Psoas muscle (tissue), 8 donors: Measurements from ENCODE around the gene EIF2B5. TPM values are rescaled to one million over a fixed set of nuclear protein-coding genes. Genes with fewer than 3 reads are reported as not detected.

Experiments used
- ATAC-seq, 4 donors: fragments of 200-7000 bp; cut with Tn5 transposase; one replicate each; pipeline ENCODE4 v1.9.1; 2020; ENCODE audit warnings: moderate library complexity in 3 of 4, mild to moderate bottlenecking in 2 of 4
- DNase-seq, 2 donors: peaks; one replicate each; pipeline ENCODE4 v3.0.0-alpha.2; 2020
- H3K27ac ChIP-seq: fragments of 200-600 bp; one replicate; pipeline ENCODE4 v1.8.0; 2022
- H3K27me3 ChIP-seq, 3 donors: fragments of 200-600 bp in 1 of 3; one replicate each; pipeline versions ENCODE4 v1.6.1 to v1.8.0; 2013 to 2022; ENCODE audit warnings: low read length in 2 of 3, mild to moderate bottlenecking in 2 of 3, moderate library complexity in 1 of 3; ENCODE audit not compliant: insufficient read depth in 3 of 3
- H3K36me3 ChIP-seq, 2 donors: fragments of 200-600 bp in 1 of 2; one replicate each; pipeline versions ENCODE4 v1.6.1 to v1.8.0; 2013 to 2022; ENCODE audit warnings: low read depth in 1 of 2, mild to moderate bottlenecking in 1 of 2, moderate library complexity in 1 of 2; ENCODE audit not compliant: insufficient read depth in 1 of 2
- H3K4me1 ChIP-seq: fragments of 200-600 bp; one replicate; pipeline ENCODE4 v1.8.0; 2022
- H3K4me3 ChIP-seq: fragments of 200-600 bp; one replicate; pipeline ENCODE4 v1.8.0; 2022; ENCODE audit warnings: mild to moderate bottlenecking
- H3K9me3 ChIP-seq: fragments of 200-600 bp; one replicate; pipeline ENCODE4 v1.8.0; 2022
- WGBS, 3 donors: extraction: QIAGEN DNeasy Blood & Tissue Kit; methylation state at CpG; one replicate each; pipeline versions ENCODE4 v1.1.6 to v1.1.7; 2013; 5-methylcytosine and 5-hydroxymethylcytosine counted together
- intact Hi-C, 2 donors: fragments of 100-400 bp; cut with DNase I; formaldehyde crosslinking; loops; one replicate each; pipeline versions ENCODE4 v1.11.0 to v1.14.2; 2022
- polyA plus RNA-seq, 3 donors: library from polyadenylated mRNA; stranded (reverse); fragments of 200-250 nt; gene quantifications; one replicate each; pipeline ENCODE4 v1.2.3, GENCODE V29; 2013
- total RNA-seq, 4 donors: library from RNA; stranded (reverse); fragmentation: NEBNext Ultra II Directional in 2 of 4; extraction: Animal tissue kit (Norgen Biotek cat#: 25700) in 2 of 4; gene quantifications; one replicate each; pipeline versions ENCODE4 v1.2.1 to v1.2.4, GENCODE V29; 2021 to 2023
- TF ChIP-seq, protein P1 (sequence below): fragments of 200-600 bp; IDR thresholded peaks from one replicate; pipeline ENCODE4 v1.8.0; 2022; ENCODE audit warnings: antibody characterized with exemption
- donor health status: healthy with polysubstance abuse.
- donor health status: DM: no; HTN: no; CAD: no; lungs with moderate emphysema.
- donor health status: Bipolar disorder and iron deficiency.
- donor health status: healthy.
- donor health status: DM: yes; HTN: yes; CAD: no.
- donor health status: DM: no; HTN: no; CAD: no.
- donor health status: DM: no; HTN: no; CAD: no.
- donor health status: DM: yes; HTN: yes; CAD: no.

EIF2B5 gene
- total and polyA plus RNA-seq, 7 donors: 44.0 to 101 (median 55.1) TPM

DNA sequence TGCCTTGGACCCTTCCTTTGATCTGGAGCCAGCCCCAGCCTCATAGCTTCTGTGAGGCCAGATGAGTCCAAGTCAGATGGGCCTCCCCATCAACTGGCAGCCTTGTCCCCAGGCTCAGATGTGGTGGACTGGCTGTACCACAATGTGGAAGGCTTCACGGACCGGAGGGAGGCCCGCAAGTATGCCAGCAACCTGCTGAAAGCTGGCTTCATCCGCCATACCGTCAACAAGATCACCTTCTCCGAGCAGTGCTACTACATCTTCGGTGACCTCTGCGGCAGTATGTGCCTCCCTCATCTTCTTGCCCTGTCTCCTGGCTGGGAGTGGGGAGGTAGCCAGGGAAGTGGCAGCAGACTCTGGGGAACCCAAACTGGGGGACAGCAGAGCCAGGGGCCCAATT is 32.6 kb downstream of the EIF2B5 start:
- ATAC-seq: no peak
- TF ChIP-seq, protein P1, sequence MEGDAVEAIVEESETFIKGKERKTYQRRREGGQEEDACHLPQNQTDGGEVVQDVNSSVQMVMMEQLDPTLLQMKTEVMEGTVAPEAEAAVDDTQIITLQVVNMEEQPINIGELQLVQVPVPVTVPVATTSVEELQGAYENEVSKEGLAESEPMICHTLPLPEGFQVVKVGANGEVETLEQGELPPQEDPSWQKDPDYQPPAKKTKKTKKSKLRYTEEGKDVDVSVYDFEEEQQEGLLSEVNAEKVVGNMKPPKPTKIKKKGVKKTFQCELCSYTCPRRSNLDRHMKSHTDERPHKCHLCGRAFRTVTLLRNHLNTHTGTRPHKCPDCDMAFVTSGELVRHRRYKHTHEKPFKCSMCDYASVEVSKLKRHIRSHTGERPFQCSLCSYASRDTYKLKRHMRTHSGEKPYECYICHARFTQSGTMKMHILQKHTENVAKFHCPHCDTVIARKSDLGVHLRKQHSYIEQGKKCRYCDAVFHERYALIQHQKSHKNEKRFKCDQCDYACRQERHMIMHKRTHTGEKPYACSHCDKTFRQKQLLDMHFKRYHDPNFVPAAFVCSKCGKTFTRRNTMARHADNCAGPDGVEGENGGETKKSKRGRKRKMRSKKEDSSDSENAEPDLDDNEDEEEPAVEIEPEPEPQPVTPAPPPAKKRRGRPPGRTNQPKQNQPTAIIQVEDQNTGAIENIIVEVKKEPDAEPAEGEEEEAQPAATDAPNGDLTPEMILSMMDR: no peak
- intact Hi-C loops: no loop called here
- Histone ChIP-seq H3K4me1 (peaks cover 8% of the 10 kb centered on the region), H3K4me3 (no peak overlapping the region), H3K36me3 (peaks cover 8 to 93% of the 10 kb centered on the region in 2 donors), H3K27me3 (no peaks in the 10 kb centered on the region), H3K27ac (no peak overlapping the region), H3K9me3 (no peaks in the 10 kb centered on the region)
- DNase-seq: no peak
- 90 to 93% (median 93%) methylated on average over 8 of the region's 8 CpGs for WGBS, 3 donors

DNA sequence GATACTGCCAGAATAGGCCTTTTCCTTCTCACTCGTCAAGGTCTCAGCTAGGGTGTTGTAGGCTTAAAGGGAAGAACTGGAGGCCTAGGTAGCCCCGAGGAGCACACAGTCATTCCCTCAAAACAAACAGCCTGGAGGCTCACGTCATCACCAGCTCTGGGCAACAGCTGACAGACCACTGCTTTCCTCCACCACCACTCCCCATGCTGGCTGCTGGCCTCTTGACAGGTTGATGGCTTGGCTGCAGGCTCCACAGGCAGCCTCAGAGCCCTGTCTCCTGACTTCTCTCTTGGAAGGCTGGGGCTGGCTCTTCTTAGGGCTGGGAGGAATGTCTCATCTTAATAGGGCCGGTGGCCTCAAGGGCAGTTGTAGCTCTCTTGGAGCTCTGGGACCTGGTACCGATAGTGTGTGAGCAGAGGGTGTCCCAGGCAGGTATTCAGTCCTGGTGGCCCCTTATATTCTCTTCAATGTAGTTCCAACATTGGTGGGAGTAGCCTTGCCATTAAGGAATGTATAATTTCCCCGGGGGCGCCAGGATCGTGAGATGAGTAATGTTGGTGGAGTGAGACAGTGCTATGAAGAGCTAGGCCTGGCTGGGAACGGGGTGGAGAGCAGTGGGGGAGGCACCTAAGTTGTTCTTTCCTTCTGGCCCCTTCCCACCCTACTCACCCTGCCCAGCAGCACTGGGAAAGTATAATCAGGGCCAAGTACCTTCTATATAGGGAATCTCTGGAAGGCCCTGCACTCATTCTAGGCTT is 33.4 kb downstream of the EIF2B5 start:
- no peaks in the 10 kb centered on the region for H3K9me3 ChIP-seq
- TF ChIP-seq, protein P1: no peak
- ATAC-seq (peak in 1 of 4 donors; percentile 16), DNase-seq (no peak)
- no peaks in the 10 kb centered on the region for H3K27me3 ChIP-seq
- intact Hi-C loops: no loop called here
- no peak overlapping the region for H3K4me3 ChIP-seq
- peaks cover 4% of the 10 kb centered on the region for H3K4me1 ChIP-seq
- H3K36me3 ChIP-seq: peaks cover 8 to 98% of the 10 kb centered on the region in 2 donors
- H3K27ac ChIP-seq: no peak overlapping the region
- WGBS, 3 donors: 63 to 69% (median 64%) methylated on average over 9 of the region's 9 CpGs

DNA sequence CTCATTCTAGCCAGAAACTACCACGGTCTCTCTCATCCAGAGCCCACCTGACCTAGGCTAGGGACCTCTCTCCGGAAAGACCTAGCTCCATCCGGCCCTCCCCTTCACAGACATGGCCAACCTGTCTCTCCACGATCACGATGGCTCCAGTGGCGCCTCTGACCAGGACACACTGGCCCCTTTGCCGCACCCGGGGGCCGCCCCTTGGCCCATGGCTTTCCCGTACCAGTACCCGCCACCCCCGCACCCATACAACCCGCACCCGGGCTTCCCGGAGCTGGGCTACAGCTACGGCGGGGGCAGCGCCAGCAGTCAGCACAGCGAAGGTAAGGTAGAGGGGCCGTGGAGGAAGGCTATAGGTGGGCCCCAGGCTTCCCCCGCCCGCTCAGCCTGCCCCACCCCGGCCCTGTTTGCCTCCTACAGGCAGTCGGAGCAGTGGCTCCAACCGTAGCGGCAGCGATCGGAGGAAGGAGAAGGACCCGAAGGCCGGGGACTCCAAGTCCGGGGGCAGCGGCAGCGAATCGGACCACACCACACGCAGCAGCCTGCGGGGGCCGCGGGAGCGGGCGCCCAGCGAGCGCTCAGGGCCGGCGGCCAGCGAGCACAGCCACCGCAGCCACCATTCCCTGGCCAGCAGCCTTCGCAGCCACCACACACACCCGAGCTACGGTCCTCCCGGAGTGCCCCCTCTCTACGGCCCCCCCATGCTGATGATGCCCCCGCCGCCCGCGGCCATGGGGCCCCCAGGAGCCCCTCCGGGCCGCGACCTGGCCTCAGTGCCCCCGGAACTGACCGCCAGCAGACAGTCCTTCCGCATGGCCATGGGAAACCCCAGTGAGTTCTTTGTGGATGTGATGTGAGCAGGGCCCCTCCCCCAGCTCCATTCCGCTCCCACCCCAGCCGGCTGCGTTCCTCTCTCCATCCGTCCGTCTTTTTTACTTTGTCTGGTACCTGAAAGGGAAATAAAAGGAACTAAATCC is 35.0 kb downstream of the EIF2B5 start:
- TF ChIP-seq, protein P1: no peak
- H3K4me3 ChIP-seq: no peak overlapping the region
- DNase-seq: no peak
- H3K36me3 ChIP-seq: peaks cover 8 to 81% of the 10 kb centered on the region in 2 donors
- ATAC-seq: no peak
- H3K27ac ChIP-seq: no peak overlapping the region
- H3K4me1 ChIP-seq: peaks cover 11% of the 10 kb centered on the region
- no peaks in the 10 kb centered on the region for H3K27me3 ChIP-seq
- no peaks in the 10 kb centered on the region for H3K9me3 ChIP-seq
- intact Hi-C loops: loop anchor here in 1 of 2 donors (10.0 kb wide), 1 partner anchor 155 kb away; the partner anchor contains the start of gene ABCC5
- 90 to 91% (median 90%) methylated on average over 55 to 66 of the region's 66 CpGs for WGBS, 3 donors

DNA sequence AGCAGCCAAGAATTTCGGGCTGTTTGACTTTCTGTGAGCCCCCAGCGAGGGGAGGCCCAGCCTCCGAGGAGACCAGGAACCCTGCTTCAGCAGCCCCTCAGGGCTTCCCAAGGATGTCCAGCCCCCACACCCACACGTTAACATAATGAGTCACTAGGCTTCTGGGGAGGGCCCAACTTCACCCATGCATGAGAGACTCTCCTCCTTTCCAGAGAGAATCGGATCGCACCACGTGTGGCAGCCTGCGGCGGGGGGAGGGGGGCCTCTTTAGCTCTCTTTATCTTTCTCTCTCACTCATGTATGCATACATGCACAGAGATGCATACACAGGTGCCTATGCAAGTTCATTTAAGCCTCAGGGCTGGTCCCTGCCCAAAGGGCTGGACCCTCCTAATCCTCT is 36.4 kb downstream of the EIF2B5 start:
- 73 to 82% (median 74%) methylated on average over 9 of the region's 9 CpGs for WGBS, 3 donors
- H3K4me1 ChIP-seq: peaks cover 23% of the 10 kb centered on the region
- peaks cover 2 to 67% of the 10 kb centered on the region in 2 donors for H3K36me3 ChIP-seq
- no peak for DNase-seq
- intact Hi-C loops: loop anchor here in 1 of 2 donors (10.0 kb wide), 1 partner anchor 157 kb away; the partner anchor contains the start of gene ABCC5
- H3K27me3 ChIP-seq: no peaks in the 10 kb centered on the region
- no peak for ATAC-seq
- TF ChIP-seq, protein P1: no peak
- no peak overlapping the region for H3K27ac ChIP-seq
- no peaks in the 10 kb centered on the region for H3K9me3 ChIP-seq
- no peak overlapping the region for H3K4me3 ChIP-seq
